Stimulated activated CD4-positive, alpha-beta T cell treated with anti-CD3 and anti-CD28 coated beads, Interleukin-4, amount 100 ng/mL, for 1 hour (primary cell): Measurements from ENCODE around the gene TECPR2.
A peak's percentile ranks its signal among the peaks of the same experiment; 100 is the strongest.
"Not testable (repeated sequence)": the region's sequence is repeated elsewhere in the genome, so short reads cannot be mapped to it uniquely, and the experiment has no call there.

ENCODE experiments used
- DNase-seq: peaks from one replicate; pipeline ENCODE4 v3.0.0-alpha.2; 2020

TECPR2 gene

GRCh38 chr14:102335163-102335562 lies 27.6 kb upstream of the TECPR2 start:
- DNase-seq, result no peak

GRCh38 chr14:102338724-102339123 lies 24.0 kb upstream of the TECPR2 start:
- DNase-seq, result no peak

GRCh38 chr14:102341566-102341965 lies 21.2 kb upstream of the TECPR2 start:
- no peak for DNase-seq

GRCh38 chr14:102342238-102342637 lies 20.5 kb upstream of the TECPR2 start:
- DNase-seq, result no peak

GRCh38 chr14:102344084-102344483 lies 18.7 kb upstream of the TECPR2 start:
- DNase-seq, result no peak

- DNase-seq, result no peak
Measured at GRCh38 chr14:102344485-102344884, 18.3 kb upstream of the TECPR2 start.

GRCh38 chr14:102345232-102345631 lies 17.5 kb upstream of the TECPR2 start:
- no peak for DNase-seq

GRCh38 chr14:102346645-102347044 lies 16.1 kb upstream of the TECPR2 start:
- DNase-seq, result no peak

GRCh38 chr14:102348376-102348775 lies 14.4 kb upstream of the TECPR2 start:
- DNase-seq, result no peak

- DNase-seq, result no peak
Measured at GRCh38 chr14:102351023-102351422, 11.7 kb upstream of the TECPR2 start.

GRCh38 chr14:102351593-102351992 lies 11.1 kb upstream of the TECPR2 start:
- not testable (repeated sequence) for DNase-seq

GRCh38 chr14:102352213-102352612 lies 10.5 kb upstream of the TECPR2 start:
- no peak for DNase-seq

- DNase-seq, result no peak
Measured at GRCh38 chr14:102353126-102353619, 9.6 kb upstream of the TECPR2 start.

GRCh38 chr14:102356280-102356679 lies 6.5 kb upstream of the TECPR2 start:
- no peak for DNase-seq

GRCh38 chr14:102359341-102359740 lies 3.4 kb upstream of the TECPR2 start:
- no peak for DNase-seq

- no peak for DNase-seq
Measured at GRCh38 chr14:102360388-102360787, 2.4 kb upstream of the TECPR2 start.

- DNase-seq, result peak; percentile 43
Measured at GRCh38 chr14:102362084-102362483, 657 bp upstream of the TECPR2 start.

- peak; percentile 30 for DNase-seq
Measured at GRCh38 chr14:102363182-102363943, 622 bp downstream of the TECPR2 start.

- DNase-seq, result no peak
Measured at GRCh38 chr14:102370305-102370809, 7.6 kb downstream of the TECPR2 start.

GRCh38 chr14:102371361-102371760 lies 8.6 kb downstream of the TECPR2 start:
- DNase-seq, result no peak

- no peak for DNase-seq
Measured at GRCh38 chr14:102373110-102373509, 10.4 kb downstream of the TECPR2 start.

GRCh38 chr14:102374264-102374663 lies 11.5 kb downstream of the TECPR2 start:
- no peak for DNase-seq

- no peak for DNase-seq
Measured at GRCh38 chr14:102375119-102375518, 12.4 kb downstream of the TECPR2 start.

- DNase-seq, result no peak
Measured at GRCh38 chr14:102377696-102378095, 15.0 kb downstream of the TECPR2 start.

GRCh38 chr14:102378830-102379229 lies 16.1 kb downstream of the TECPR2 start:
- DNase-seq, result no peak
